ENCODE data around the gene KCNG4.

DNA sequence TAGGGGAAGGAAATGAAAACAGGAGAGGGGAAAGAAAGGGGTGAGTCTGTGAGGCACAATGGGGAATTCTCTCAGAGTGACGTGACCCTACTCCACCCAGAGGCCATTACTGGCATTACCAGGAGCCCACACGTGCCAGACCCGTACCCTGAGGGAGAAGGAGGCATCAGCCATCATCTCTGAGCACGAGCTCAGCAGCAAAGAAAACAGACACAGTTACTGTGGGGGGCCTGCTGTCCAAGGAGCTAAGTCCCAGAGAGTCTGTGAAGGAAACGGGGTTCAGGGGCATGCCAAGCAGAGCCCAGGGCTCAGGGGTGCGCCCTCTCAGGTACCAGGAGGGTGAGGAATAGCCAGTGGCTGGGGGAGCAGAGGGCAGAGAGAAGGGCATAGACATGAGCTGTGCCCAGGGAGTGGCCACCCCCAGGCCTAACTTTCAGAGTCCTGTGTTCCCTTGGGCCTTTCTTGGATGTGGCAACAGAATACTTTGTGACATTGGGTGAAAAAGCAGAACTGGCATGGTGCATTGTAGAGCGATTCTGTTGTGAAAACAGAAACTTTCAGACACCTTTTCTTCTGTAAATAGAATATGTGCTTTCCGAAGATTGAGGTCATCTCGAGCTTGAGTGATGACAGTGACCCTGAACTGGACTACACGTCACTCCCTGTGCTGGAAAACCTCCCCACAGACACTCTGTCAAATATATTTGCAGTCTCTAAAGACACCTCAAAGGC lies 64.3 kb downstream of the KCNG4 start:
- TF ChIP-seq, protein P1, sequence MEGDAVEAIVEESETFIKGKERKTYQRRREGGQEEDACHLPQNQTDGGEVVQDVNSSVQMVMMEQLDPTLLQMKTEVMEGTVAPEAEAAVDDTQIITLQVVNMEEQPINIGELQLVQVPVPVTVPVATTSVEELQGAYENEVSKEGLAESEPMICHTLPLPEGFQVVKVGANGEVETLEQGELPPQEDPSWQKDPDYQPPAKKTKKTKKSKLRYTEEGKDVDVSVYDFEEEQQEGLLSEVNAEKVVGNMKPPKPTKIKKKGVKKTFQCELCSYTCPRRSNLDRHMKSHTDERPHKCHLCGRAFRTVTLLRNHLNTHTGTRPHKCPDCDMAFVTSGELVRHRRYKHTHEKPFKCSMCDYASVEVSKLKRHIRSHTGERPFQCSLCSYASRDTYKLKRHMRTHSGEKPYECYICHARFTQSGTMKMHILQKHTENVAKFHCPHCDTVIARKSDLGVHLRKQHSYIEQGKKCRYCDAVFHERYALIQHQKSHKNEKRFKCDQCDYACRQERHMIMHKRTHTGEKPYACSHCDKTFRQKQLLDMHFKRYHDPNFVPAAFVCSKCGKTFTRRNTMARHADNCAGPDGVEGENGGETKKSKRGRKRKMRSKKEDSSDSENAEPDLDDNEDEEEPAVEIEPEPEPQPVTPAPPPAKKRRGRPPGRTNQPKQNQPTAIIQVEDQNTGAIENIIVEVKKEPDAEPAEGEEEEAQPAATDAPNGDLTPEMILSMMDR (conservative IDR thresholded peaks at IDR 0.05; ENCODE audit: low read length), result no peak
- TF ChIP-seq EZH2phosphoT487 (IDR thresholded peaks at IDR 0.05; ENCODE audit: borderline replicate concordance), result no peak

Data from Loucy (cell line).